ENCODE results near the gene CUBN. TPM values are rescaled to one million over a fixed set of nuclear protein-coding genes. Genes with fewer than 3 reads are reported as not detected.

The CUBN gene
- total RNA-seq, 1 experiment from 2014 or later, result 1.3 TPM

GRCh38 chr10:17092216-17092944 is 37.2 kb downstream of the CUBN start:
- CTCF ChIA-PET, result no interaction called here
- H3K4me3 ChIP-seq (ENCODE audit: low read depth in 2 of 2, low read length in 2 of 2), result no peak overlapping the region
- no TSS peak for BruUV-seq (replicated peaks)
- ATAC-seq (no peak), DNase-seq (ENCODE audit: low read depth, low spot score) (no peak)
- intact Hi-C loops (cut with micrococcal nuclease; ENCODE audit: unreplicated experiment), result no loop called here
- no peaks in the 10 kb centered on the region for H3K27me3 ChIP-seq (ENCODE audit: control insufficient read depth, insufficient read depth, low read length)
- H3K4me1 ChIP-seq (ENCODE audit: control insufficient read depth, insufficient read depth, low read length), result no peaks in the 10 kb centered on the region; the same call in 1 of the 2 replicates
- no peaks in the 10 kb centered on the region for H3K36me3 ChIP-seq (ENCODE audit: control insufficient read depth, insufficient read depth, low read length)
- TF ChIP-seq POLR2AphosphoS5 (IDR thresholded peaks at IDR 0.05; ENCODE audit: low read depth, low read length) (no peak), TCF7L2 (IDR thresholded peaks at IDR 0.05; ENCODE audit: low read depth, low read length) (no peak)
- POLR2A ChIA-PET, result no interaction called here
- H3K27ac ChIP-seq (ENCODE audit: low read length), result peak overlapping the region; percentile 65
- peaks cover 25% of the 10 kb centered on the region for H3K9me3 ChIP-seq (ENCODE audit: control insufficient read depth, insufficient read depth, low read depth, low read length)
- in situ Hi-C loops (cut with HindIII; ENCODE audit: low pct_unique_long_range_greater_than_20kb, low sequenced_read_pairs), result no loop called here

DNA sequence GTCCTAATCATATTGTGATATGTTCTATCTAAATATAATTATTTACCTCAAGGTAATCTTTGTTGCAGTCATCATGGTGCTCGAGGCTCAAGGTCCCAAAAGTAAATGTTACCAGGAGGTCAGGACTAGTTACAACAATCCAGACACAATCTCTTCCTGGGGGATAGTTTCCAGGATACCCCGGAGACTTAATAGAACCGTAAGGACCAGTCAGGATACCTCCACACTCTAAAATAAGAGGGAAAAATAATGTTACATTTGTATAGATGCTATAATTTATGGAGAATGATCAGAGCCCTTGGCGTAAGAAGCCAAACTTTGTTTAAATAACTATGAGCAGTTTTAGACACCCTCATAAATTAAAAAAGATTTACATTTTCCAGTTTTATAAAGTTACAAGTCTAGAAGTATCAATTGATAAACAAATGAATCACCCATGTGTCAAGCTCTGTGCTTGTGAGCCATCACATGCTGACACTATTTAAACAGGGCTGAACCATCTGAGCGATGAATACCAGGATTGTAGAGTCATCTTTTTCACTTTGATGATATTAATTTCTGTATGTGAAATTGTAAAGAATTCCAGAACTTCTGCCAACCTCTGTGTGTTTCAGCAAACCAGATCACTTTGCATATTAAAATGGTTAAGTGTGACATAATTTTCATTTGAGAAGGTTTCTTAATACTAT is 41.3 kb downstream of the CUBN start:
- Histone ChIP-seq H3K36me3 (ENCODE audit: control insufficient read depth, insufficient read depth, low read length) (no peaks in the 10 kb centered on the region), H3K9me3 (ENCODE audit: control insufficient read depth, insufficient read depth, low read depth, low read length) (0 out of 2 replicates have a peak, but pooled peaks cover 8% of the 10 kb centered on the region), H3K4me1 (ENCODE audit: control insufficient read depth, insufficient read depth, low read length) (no peaks in the 10 kb centered on the region; the same call in 1 of the 2 replicates), H3K27ac (ENCODE audit: low read length) (peak overlapping the region; percentile 77), H3K27me3 (ENCODE audit: control insufficient read depth, insufficient read depth, low read length) (no peaks in the 10 kb centered on the region), H3K4me3 (ENCODE audit: low read depth in 2 of 2, low read length in 2 of 2) (no peak overlapping the region)
- ChIA-PET POLR2A (no interaction called here), CTCF (no interaction called here)
- peak; percentile 72 for DNase-seq (ENCODE audit: low read depth, low spot score)
- BruUV-seq (replicated peaks), result no TSS peak
- peak; percentile 78; the same call in 1 of the 2 replicates for ATAC-seq
- TF ChIP-seq REST (IDR thresholded peaks at IDR 0.05; ENCODE audit: insufficient read depth in 1 of 2, low read depth in 2 of 2, low read length in 1 of 2), result no peak
- no peak for TF ChIP-seq SIN3A (IDR thresholded peaks at IDR 0.05; ENCODE audit: borderline replicate concordance, insufficient read depth, low read depth, low read length)
- TF ChIP-seq TCF7L2 (IDR thresholded peaks at IDR 0.05; ENCODE audit: low read depth, low read length), result no peak
- no peak for TF ChIP-seq POLR2AphosphoS5 (IDR thresholded peaks at IDR 0.05; ENCODE audit: low read depth, low read length)
- TF ChIP-seq CTCF (IDR thresholded peaks at IDR 0.05), result no peak
- in situ Hi-C loops (cut with HindIII; ENCODE audit: low pct_unique_long_range_greater_than_20kb, low sequenced_read_pairs) (no loop called here), intact Hi-C loops (cut with micrococcal nuclease; ENCODE audit: unreplicated experiment) (no loop called here)

Data from Panc1 (cell line).